Mesothelial cell of epicardium (in vitro differentiated cells): ENCODE measurements around the gene ATG12. TPM values are rescaled to one million over a fixed set of nuclear protein-coding genes. Genes with fewer than 3 reads are reported as not detected.
"Not testable (repeated sequence)": the region's sequence is repeated elsewhere in the genome, so short reads cannot be mapped to it uniquely, and the experiment has no call there.

ENCODE experiments used
- DNase-seq, 2 experiments: peaks; one replicate each; pipeline ENCODE4 v3.0.0; 2021; ENCODE audit warnings: low spot score in 2 of 2; ENCODE audit not compliant: unreplicated experiment in 2 of 2
- H3K27ac Mint-ChIP-seq: 2 replicates; pipeline ENCODE4 v1.8.0; 2021; ENCODE audit warnings: mixed read lengths
- H3K27me3 Mint-ChIP-seq: 2 replicates; pipeline ENCODE4 v1.8.0; 2021; ENCODE audit warnings: low read depth, mixed read lengths
- H3K36me3 Mint-ChIP-seq: 2 replicates; pipeline ENCODE4 v1.8.0; 2021; ENCODE audit warnings: mixed read lengths
- H3K4me1 Mint-ChIP-seq: 2 replicates; pipeline ENCODE4 v1.8.0; 2021; ENCODE audit warnings: mixed read lengths
- H3K4me3 Mint-ChIP-seq: 2 replicates; pipeline ENCODE4 v1.8.0; 2021; ENCODE audit warnings: mild to moderate bottlenecking, moderate library complexity, mixed read lengths
- H3K9me3 Mint-ChIP-seq: 2 replicates; pipeline ENCODE4 v1.8.0; 2021; ENCODE audit warnings: mixed read lengths
- total RNA-seq: library from RNA; stranded (reverse); gene quantifications from 3 replicates; pipeline ENCODE4 v1.2.1, GENCODE V29; 2021
- TF ChIP-seq, protein P1 (sequence below): fragments of 200-600 bp; sonication (generic); IDR thresholded peaks from one replicate; pipeline ENCODE4 v1.5.0; 2021; ENCODE audit warnings: antibody characterized with exemption; ENCODE audit not compliant: unreplicated experiment

The ATG12 gene
- total RNA-seq, 1 donor from 2014 or later = 43.0 TPM

DNA sequence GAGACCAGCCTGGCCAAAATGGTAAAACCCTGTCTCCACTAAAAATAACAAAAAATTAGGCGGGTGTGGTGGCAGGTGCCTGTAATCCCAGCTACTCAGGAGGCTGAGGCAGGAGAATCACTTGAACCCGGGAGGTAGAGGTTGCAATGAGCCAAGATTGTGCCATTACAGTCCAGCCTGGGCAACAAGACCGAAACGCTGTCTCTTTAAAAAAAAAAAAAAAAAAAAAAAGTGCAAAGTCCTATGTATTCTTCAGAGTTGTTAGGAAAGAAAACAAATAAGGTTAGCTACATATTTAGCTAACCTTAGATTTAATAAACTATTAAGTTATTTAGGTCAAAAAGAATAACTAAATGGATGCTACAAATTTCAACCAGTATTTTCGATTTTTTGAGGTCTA is 11.5 kb downstream of the ATG12 start:
- Mint-ChIP-seq H3K27me3 (no peaks in the 10 kb centered on the region), H3K36me3 (peaks cover 26% of the 10 kb centered on the region), H3K4me3 (no peak overlapping the region), H3K27ac (no peak overlapping the region), H3K9me3 (peaks cover 20% of the 10 kb centered on the region), H3K4me1 (peaks cover 13% of the 10 kb centered on the region)
- no peak for DNase-seq
- TF ChIP-seq, protein P1, sequence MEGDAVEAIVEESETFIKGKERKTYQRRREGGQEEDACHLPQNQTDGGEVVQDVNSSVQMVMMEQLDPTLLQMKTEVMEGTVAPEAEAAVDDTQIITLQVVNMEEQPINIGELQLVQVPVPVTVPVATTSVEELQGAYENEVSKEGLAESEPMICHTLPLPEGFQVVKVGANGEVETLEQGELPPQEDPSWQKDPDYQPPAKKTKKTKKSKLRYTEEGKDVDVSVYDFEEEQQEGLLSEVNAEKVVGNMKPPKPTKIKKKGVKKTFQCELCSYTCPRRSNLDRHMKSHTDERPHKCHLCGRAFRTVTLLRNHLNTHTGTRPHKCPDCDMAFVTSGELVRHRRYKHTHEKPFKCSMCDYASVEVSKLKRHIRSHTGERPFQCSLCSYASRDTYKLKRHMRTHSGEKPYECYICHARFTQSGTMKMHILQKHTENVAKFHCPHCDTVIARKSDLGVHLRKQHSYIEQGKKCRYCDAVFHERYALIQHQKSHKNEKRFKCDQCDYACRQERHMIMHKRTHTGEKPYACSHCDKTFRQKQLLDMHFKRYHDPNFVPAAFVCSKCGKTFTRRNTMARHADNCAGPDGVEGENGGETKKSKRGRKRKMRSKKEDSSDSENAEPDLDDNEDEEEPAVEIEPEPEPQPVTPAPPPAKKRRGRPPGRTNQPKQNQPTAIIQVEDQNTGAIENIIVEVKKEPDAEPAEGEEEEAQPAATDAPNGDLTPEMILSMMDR = no peak

DNA sequence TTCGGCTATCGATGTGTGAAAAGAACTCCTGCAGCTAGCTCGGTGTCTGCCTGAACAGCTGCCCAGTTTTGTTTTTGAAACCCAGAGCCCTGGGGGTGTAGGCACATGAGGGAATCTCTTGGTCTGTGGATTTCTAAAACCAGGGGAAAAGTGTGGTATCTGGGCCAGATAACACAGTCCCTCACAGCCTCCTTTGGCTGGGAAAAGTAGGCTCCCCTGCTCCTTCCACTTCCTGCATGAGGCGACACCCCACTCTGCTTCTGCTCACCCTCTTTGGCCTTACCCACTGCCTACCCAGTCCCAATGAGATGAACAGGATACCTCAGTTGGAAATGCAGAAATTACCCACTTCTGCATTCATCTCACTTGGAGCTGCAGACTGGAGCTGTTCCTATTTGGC is 15.4 kb downstream of the ATG12 start:
- Mint-ChIP-seq H3K27ac (no peak overlapping the region), H3K36me3 (peaks cover 20% of the 10 kb centered on the region)

DNA sequence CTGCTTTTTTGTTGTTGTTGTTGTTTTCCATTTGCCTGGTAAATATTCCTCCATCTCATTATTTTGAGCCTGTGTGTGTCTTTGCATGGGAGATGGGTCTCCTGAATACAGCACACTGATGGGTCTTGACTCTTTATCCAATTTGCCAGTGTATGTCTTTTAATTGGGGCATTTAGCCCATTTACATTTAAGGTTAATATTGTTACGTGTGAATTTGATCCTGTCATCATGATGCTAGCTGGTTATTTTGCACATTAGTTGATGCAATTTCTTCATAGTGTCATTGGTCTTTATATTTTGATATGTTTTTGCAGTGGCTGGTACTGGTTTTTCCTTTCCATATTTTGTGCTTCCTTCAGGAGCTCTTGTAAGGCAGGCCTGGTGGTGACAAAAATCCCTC is 16.4 kb downstream of the ATG12 start:
- H3K27ac Mint-ChIP-seq, H3K4me1 Mint-ChIP-seq, DNase-seq, H3K4me3 Mint-ChIP-seq, H3K27me3 Mint-ChIP-seq: not testable (repeated sequence)
- peaks cover 20% of the 10 kb centered on the region for H3K36me3 Mint-ChIP-seq
- peaks cover 34% of the 10 kb centered on the region for H3K9me3 Mint-ChIP-seq

More for the DNA sequence above, 15.4 kb downstream of the ATG12 start:
- TF ChIP-seq, protein P1 = no peak
- Mint-ChIP-seq H3K9me3 (peaks cover 34% of the 10 kb centered on the region), H3K4me1 (no peaks in the 10 kb centered on the region), H3K27me3 (no peaks in the 10 kb centered on the region), H3K4me3 (no peak overlapping the region)
- DNase-seq = no peak

DNA sequence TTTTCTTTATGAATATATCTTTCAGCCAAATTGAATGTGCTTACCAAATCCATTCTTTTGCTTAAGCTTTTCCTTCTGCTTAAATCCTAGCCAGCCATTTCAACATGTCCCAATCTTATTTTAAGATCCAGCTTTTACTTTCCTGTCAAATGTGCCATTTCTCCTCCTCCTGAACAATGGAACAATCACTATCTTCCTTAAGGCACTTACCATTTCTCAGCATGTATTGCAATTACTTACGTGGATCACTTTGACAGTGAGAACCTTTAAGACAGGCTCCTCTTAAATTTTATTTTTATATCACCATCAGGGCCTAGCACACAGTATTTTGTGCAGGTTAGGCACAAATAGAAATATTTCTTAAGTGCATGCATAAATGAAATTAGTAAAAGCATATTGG is 20.5 kb downstream of the ATG12 start:
- Mint-ChIP-seq H3K36me3 (no peaks in the 10 kb centered on the region), H3K27ac (no peak overlapping the region), H3K9me3 (peaks cover 21% of the 10 kb centered on the region), H3K27me3 (peaks cover 5% of the 10 kb centered on the region), H3K4me3 (no peak overlapping the region), H3K4me1 (no peaks in the 10 kb centered on the region)
- no peak for DNase-seq
- TF ChIP-seq, protein P1 = no peak

DNA sequence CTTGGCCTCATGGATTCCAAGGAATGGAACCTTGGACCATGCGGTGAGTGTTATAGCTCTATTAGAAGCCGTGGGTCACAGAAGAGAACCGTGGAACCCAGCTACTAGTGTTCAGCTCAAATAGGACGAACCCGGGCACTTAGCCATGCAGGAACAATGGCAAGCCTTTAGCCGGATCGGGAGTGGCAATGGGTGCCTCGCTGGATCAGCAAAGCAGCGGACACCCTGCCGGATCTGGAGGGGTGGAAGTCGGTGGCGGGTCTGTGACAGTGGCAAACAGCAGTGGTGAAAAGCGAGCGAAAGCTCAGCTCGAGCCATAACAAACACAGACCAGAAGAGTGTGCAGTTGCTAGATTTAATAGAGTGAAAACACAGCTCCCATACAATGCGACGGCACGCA is 22.5 kb downstream of the ATG12 start:
- Mint-ChIP-seq H3K4me1 (peaks cover 16% of the 10 kb centered on the region), H3K27ac (no peak overlapping the region)

DNA sequence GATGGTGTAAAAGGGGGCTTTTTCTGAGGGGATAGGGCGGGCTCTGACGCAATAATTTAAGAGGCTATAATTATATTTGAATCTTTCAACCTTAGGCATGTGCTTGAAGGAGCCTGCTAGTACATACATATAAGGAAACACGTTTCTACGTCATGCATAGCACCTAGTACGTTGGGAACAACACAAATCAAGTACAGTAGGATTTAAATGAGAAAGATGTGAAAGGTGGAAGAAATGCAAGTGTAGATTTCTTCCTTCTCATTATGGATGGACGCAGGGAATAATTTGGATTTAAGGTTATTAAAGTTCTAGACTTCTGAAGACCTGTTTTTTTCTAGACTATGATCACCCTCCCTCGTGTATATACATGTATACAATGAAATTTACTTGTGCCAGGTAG is 24.0 kb downstream of the ATG12 start:
- Mint-ChIP-seq H3K4me3 (peak overlapping the region; percentile 35), H3K4me1 (peaks cover 24% of the 10 kb centered on the region), H3K27me3 (peaks cover 28% of the 10 kb centered on the region), H3K27ac (no peak overlapping the region), H3K9me3 (no peaks in the 10 kb centered on the region), H3K36me3 (no peaks in the 10 kb centered on the region)
- DNase-seq = no peak
- TF ChIP-seq, protein P1 = no peak

More for the DNA sequence above, 22.5 kb downstream of the ATG12 start:
- DNase-seq = no peak
- TF ChIP-seq, protein P1 = no peak
- Mint-ChIP-seq H3K36me3 (no peaks in the 10 kb centered on the region), H3K9me3 (peaks cover 7% of the 10 kb centered on the region), H3K4me3 (no peak overlapping the region), H3K27me3 (peaks cover 24% of the 10 kb centered on the region)
